Neural cell (in vitro differentiated cells): ENCODE data around the gene EYA3. TPM values are rescaled to one million over a fixed set of nuclear protein-coding genes. Genes with fewer than 3 reads are reported as not detected.
A peak's percentile ranks its signal among the peaks of the same experiment; 100 is the strongest.

Experiments used
- H2AFZ ChIP-seq: fragments of 200-600, 300-800 bp; sonication (generic), shearing (Covaris generic); 2 replicates; pipeline ENCODE4 v1.6.0; 2014; ENCODE audit warnings: low read depth, mild to moderate bottlenecking, antibody characterized with exemption, low read length, moderate library complexity
- H3F3A ChIP-seq: fragments of 200-600 bp; shearing (Covaris generic); 2 replicates; pipeline ENCODE4 v1.6.1; 2016; ENCODE audit warnings: mild to moderate bottlenecking, moderate library complexity, mixed read lengths, antibody characterized with exemption, low read length; ENCODE audit not compliant: insufficient read depth, poor library complexity, severe bottlenecking
- H3K27ac ChIP-seq: fragments of 200-600, 300-800 bp; sonication (generic), shearing (Covaris generic); 2 replicates; pipeline ENCODE4 v1.5.1; 2014; ENCODE audit warnings: mild to moderate bottlenecking, low read length, moderate library complexity
- H3K27me3 ChIP-seq: fragments of 300-800, 200-600 bp; sonication (generic), shearing (Covaris generic); 2 replicates; pipeline ENCODE4 v1.6.0; 2014; ENCODE audit warnings: mild to moderate bottlenecking, low read depth, low read length, moderate library complexity; ENCODE audit not compliant: insufficient read depth
- H3K36me3 ChIP-seq: fragments of 300-800, 200-600 bp; sonication (generic), shearing (Covaris generic); 2 replicates; pipeline ENCODE4 v1.5.1; 2014; ENCODE audit warnings: mild to moderate bottlenecking, antibody characterized with exemption, low read length, moderate library complexity; ENCODE audit not compliant: insufficient read depth
- H3K4me2 ChIP-seq: fragments of 300-800, 200-600 bp; sonication (generic), shearing (Covaris generic); 2 replicates; pipeline ENCODE4 v1.6.0; 2014; ENCODE audit warnings: mild to moderate bottlenecking, low read length
- H3K4me3 ChIP-seq: fragments of 300-800, 200-600 bp; sonication (generic), shearing (Covaris generic); 2 replicates; pipeline ENCODE4 v1.5.1; 2014; ENCODE audit warnings: mild to moderate bottlenecking, low read length, moderate library complexity
- H3K79me2 ChIP-seq: fragments of 200-600 bp; shearing (Covaris generic); replicated peaks from 2 replicates; pipeline ENCODE4 v1.6.0; 2014; ENCODE audit warnings: mild to moderate bottlenecking, low read length, moderate library complexity; ENCODE audit not compliant: insufficient read depth
- H3K9ac ChIP-seq: fragments of 300-800, 200-600 bp; sonication (generic), shearing (Covaris generic); 2 replicates; pipeline ENCODE4 v1.6.1; 2016; ENCODE audit warnings: mild to moderate bottlenecking, low read length, mixed read lengths
- H3K9me2 ChIP-seq: fragments of 200-600 bp; shearing (Covaris generic); 2 replicates; pipeline ENCODE4 v1.6.1; 2016; ENCODE audit warnings: mild to moderate bottlenecking, low read length, mixed read lengths; ENCODE audit not compliant: insufficient read depth
- H3K9me3 ChIP-seq: fragments of 200-600, 300-800 bp; sonication (generic), shearing (Covaris generic); 2 replicates; pipeline ENCODE4 v1.6.1; 2016; ENCODE audit warnings: mild to moderate bottlenecking, mixed run types, low read length, moderate library complexity, mixed read lengths
- H4K20me1 ChIP-seq: fragments of 200-600 bp; shearing (Covaris generic); 2 replicates; pipeline ENCODE4 v1.6.1; 2016; ENCODE audit warnings: mild to moderate bottlenecking, mixed run types; ENCODE audit not compliant: insufficient read depth
- EP300 ChIP-seq: fragments of 450-650 bp; conservative IDR thresholded peaks from 2 replicates; pipeline ENCODE4 v1.6.1; 2014; ENCODE audit warnings: antibody characterized with exemption, mild to moderate bottlenecking, moderate library complexity; ENCODE audit not compliant: poor library complexity, severe bottlenecking
- EZH2 ChIP-seq: fragments of 200-600, 300-800 bp; shearing (Covaris generic), sonication (generic); IDR thresholded peaks from 2 replicates; pipeline ENCODE4 v1.6.1; 2014; ENCODE audit warnings: antibody characterized with exemption, low read length, borderline replicate concordance, mild to moderate bottlenecking; ENCODE audit not compliant: insufficient read depth, poor library complexity, severe bottlenecking
- MXI1 ChIP-seq: fragments of 450-650 bp; conservative IDR thresholded peaks from 2 replicates; pipeline ENCODE4 v1.6.1; 2014; ENCODE audit warnings: antibody characterized with exemption, mild to moderate bottlenecking; ENCODE audit not compliant: poor library complexity, severe bottlenecking
- POLR2AphosphoS5 ChIP-seq: IDR thresholded peaks from 2 replicates; pipeline ENCODE4 v1.6.1; 2012
- RAD21 ChIP-seq: fragments of 450-650 bp; conservative IDR thresholded peaks from 2 replicates; pipeline ENCODE4 v1.6.1; 2014; ENCODE audit warnings: antibody characterized with exemption, mild to moderate bottlenecking, moderate library complexity
- SMC3 ChIP-seq: fragments of 450-650 bp; conservative IDR thresholded peaks from 2 replicates; pipeline ENCODE4 v1.6.1; 2014; ENCODE audit warnings: antibody characterized with exemption, mild to moderate bottlenecking, moderate library complexity; ENCODE audit not compliant: poor library complexity
- TAF1 ChIP-seq: IDR thresholded peaks from 2 replicates; pipeline ENCODE4 v1.6.1; 2012; ENCODE audit warnings: low read depth
- polyA minus RNA-seq: library from RNA; depleted of rRNA, polyadenylated mRNA; stranded (reverse); fragments of >200 nt; gene quantifications from 2 replicates; pipeline ENCODE4 v1.2.3, GENCODE V29; 2014
- polyA plus RNA-seq: library from polyadenylated mRNA; depleted of rRNA; stranded (reverse); fragments of >200 nt; gene quantifications from 2 replicates; pipeline ENCODE4 v1.2.3, GENCODE V29; 2014
- TF ChIP-seq, protein P1 (sequence below): fragments of 450-650 bp; IDR thresholded peaks from 2 replicates; pipeline ENCODE4 v1.5.1; 2014; ENCODE audit warnings: antibody characterized with exemption, mild to moderate bottlenecking, moderate library complexity; ENCODE audit not compliant: poor library complexity, severe bottlenecking
- TF ChIP-seq, protein P2 (sequence below): IDR thresholded peaks from 2 replicates; pipeline ENCODE4 v1.6.1; 2012; ENCODE audit warnings: borderline replicate concordance

Gene EYA3
- polyA plus RNA-seq (11.1 and 11.2 TPM in 2 replicates), polyA minus RNA-seq (22.6 and 22.9 TPM in 2 replicates)

DNA sequence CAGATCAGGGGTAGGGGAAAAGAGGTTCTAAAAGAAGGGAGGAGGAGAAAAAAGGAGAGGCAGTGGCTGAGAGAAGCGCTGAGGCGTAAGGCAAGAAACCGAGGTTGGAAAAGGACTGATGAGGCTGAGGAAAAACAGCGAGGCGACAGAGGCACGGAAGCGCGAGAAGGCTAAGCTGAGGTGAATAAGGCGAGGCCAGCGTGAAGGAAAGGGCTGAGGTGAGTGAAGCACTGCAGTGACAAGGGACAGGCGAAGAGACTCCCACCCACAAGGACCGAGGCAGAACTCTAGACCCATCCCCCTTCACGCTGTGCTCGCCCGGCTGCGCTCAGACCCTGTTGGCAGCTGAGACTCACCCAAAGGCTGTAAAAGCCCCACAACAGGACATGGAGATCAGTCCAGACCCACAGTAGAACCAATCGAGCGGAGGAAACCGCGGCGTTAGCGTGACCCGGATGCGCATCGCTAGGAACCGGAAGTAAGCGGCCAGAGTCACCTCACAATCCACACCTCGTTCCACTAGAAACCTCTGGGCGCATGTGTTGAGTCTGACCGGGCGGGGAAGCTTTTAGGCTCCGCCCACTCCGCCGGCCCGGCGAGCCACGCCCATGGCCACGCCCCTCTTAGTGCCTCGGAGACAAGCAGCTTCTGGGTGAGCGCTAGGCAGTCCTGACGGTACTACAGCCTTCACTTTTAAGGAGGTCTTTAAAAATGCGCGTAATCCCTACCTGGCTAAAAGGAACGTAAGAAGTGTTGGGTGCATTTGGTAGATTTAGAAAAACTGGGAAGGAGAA is at the start of gene EYA3:
TSS of gene EYA3 (minus strand) at position 443 of the 794 bp plus-strand sequence. CDS start 30,584 bp downstream, outside the sequence.
- H3K36me3 ChIP-seq: no peaks in the 10 kb centered on the region
- H3K79me2 ChIP-seq: peaks cover 28% of the 10 kb centered on the region
- no peaks in the 10 kb centered on the region for H4K20me1 ChIP-seq
- H3K9me2 ChIP-seq: no peaks in the 10 kb centered on the region
- peaks cover 5% of the 10 kb centered on the region for H3F3A ChIP-seq
- no peaks in the 10 kb centered on the region for H3K27me3 ChIP-seq
- H3K4me3 ChIP-seq: peak within 1 kb of the TSS; percentile 77
- H3K9ac ChIP-seq: peak within 1 kb of the TSS; percentile 84
- peak within 1 kb of the TSS; percentile 86 for H3K27ac ChIP-seq
- TF ChIP-seq, protein P1, sequence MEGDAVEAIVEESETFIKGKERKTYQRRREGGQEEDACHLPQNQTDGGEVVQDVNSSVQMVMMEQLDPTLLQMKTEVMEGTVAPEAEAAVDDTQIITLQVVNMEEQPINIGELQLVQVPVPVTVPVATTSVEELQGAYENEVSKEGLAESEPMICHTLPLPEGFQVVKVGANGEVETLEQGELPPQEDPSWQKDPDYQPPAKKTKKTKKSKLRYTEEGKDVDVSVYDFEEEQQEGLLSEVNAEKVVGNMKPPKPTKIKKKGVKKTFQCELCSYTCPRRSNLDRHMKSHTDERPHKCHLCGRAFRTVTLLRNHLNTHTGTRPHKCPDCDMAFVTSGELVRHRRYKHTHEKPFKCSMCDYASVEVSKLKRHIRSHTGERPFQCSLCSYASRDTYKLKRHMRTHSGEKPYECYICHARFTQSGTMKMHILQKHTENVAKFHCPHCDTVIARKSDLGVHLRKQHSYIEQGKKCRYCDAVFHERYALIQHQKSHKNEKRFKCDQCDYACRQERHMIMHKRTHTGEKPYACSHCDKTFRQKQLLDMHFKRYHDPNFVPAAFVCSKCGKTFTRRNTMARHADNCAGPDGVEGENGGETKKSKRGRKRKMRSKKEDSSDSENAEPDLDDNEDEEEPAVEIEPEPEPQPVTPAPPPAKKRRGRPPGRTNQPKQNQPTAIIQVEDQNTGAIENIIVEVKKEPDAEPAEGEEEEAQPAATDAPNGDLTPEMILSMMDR: no peak
- TF ChIP-seq SMC3 (peak; percentile 46), EP300 (no peak), MXI1 (peak; percentile 84), RAD21 (peak; percentile 25), TAF1 (no peak), POLR2AphosphoS5 (peak; percentile 81), EZH2 (no peak)
- TF ChIP-seq, protein P2, sequence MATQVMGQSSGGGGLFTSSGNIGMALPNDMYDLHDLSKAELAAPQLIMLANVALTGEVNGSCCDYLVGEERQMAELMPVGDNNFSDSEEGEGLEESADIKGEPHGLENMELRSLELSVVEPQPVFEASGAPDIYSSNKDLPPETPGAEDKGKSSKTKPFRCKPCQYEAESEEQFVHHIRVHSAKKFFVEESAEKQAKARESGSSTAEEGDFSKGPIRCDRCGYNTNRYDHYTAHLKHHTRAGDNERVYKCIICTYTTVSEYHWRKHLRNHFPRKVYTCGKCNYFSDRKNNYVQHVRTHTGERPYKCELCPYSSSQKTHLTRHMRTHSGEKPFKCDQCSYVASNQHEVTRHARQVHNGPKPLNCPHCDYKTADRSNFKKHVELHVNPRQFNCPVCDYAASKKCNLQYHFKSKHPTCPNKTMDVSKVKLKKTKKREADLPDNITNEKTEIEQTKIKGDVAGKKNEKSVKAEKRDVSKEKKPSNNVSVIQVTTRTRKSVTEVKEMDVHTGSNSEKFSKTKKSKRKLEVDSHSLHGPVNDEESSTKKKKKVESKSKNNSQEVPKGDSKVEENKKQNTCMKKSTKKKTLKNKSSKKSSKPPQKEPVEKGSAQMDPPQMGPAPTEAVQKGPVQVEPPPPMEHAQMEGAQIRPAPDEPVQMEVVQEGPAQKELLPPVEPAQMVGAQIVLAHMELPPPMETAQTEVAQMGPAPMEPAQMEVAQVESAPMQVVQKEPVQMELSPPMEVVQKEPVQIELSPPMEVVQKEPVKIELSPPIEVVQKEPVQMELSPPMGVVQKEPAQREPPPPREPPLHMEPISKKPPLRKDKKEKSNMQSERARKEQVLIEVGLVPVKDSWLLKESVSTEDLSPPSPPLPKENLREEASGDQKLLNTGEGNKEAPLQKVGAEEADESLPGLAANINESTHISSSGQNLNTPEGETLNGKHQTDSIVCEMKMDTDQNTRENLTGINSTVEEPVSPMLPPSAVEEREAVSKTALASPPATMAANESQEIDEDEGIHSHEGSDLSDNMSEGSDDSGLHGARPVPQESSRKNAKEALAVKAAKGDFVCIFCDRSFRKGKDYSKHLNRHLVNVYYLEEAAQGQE: no peak
- H2AFZ ChIP-seq: peak within 1 kb of the TSS; percentile 78
- H3K4me2 ChIP-seq: peak within 1 kb of the TSS; percentile 67
- no peaks in the 10 kb centered on the region for H3K9me3 ChIP-seq

- Histone ChIP-seq H3K4me3 (no peak overlapping the region), H2AFZ (no peak overlapping the region), H3F3A (no peaks in the 10 kb centered on the region), H3K27ac (no peak overlapping the region), H3K9me2 (no peaks in the 10 kb centered on the region), H3K9ac (no peak overlapping the region), H3K36me3 (no peaks in the 10 kb centered on the region), H3K4me2 (no peak overlapping the region), H3K27me3 (no peaks in the 10 kb centered on the region), H4K20me1 (no peaks in the 10 kb centered on the region), H3K79me2 (no peaks in the 10 kb centered on the region), H3K9me3 (no peaks in the 10 kb centered on the region)
- TF ChIP-seq, protein P1: no peak
- no peak for TF ChIP-seq EZH2
- TF ChIP-seq RAD21: no peak
- TF ChIP-seq POLR2AphosphoS5: no peak
- no peak for TF ChIP-seq EP300
- TF ChIP-seq, protein P2: no peak
- TF ChIP-seq MXI1: no peak
- TF ChIP-seq SMC3: no peak
These were observed 48.7 kb upstream of the EYA3 start for GRCh38 chr1:28136922-28137613.
